NCI-H2029 treated with DMSO at 0.1 percent for 48 hours (cell line): ENCODE measurements around the gene PODN.

Experiments
- DNase-seq: peaks from one replicate; lab custom pipeline; 2025; lab: John Stamatoyannopoulos, UW

PODN gene, protein sequence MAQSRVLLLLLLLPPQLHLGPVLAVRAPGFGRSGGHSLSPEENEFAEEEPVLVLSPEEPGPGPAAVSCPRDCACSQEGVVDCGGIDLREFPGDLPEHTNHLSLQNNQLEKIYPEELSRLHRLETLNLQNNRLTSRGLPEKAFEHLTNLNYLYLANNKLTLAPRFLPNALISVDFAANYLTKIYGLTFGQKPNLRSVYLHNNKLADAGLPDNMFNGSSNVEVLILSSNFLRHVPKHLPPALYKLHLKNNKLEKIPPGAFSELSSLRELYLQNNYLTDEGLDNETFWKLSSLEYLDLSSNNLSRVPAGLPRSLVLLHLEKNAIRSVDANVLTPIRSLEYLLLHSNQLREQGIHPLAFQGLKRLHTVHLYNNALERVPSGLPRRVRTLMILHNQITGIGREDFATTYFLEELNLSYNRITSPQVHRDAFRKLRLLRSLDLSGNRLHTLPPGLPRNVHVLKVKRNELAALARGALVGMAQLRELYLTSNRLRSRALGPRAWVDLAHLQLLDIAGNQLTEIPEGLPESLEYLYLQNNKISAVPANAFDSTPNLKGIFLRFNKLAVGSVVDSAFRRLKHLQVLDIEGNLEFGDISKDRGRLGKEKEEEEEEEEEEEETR

DNA sequence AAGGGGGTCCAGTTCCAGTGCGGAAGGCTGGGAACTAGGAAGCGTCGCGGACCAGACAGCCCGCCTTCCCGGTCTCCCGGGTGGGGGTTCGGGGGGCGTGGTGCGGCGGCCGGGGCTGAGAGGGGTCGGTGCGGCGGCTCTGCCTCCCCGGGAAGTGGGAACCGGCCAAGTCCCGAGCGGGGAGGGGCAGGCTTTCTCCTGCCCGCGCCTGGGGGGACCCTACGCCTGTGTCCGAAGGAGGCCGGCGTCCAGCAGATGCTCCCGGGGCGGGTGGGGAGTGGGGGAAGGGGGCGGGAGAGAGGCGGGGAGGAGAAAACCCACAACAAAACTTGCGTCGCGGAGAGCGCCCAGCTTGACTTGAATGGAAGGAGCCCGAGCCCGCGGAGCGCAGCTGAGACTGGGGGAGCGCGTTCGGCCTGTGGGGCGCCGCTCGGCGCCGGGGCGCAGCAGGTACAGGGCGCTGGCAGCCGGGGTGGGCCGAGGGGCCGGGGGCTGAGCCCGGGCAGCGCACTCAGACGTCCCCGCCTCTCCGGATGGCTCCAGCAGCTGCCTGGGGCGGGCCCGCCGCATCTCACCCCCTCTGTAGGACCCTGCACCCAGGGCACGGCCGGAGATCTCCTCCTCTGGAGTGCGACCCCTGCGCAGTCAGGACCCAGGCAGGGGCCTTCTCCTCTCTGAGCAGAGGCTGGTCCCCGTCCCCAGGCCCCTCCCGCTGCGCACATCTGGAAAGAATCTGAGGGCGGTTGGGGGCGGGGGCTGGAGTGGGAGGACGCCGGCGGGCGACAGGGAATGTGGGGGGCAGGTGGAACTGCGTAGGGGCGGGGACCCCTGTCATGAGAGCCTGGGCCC lies at the start of gene PODN:
Gene PODN, plus strand, starts transcription at position 355 of the 849 bp plus-strand sequence. CDS start 7,643 bp downstream, outside the sequence.
- DNase-seq = no peak

DNA sequence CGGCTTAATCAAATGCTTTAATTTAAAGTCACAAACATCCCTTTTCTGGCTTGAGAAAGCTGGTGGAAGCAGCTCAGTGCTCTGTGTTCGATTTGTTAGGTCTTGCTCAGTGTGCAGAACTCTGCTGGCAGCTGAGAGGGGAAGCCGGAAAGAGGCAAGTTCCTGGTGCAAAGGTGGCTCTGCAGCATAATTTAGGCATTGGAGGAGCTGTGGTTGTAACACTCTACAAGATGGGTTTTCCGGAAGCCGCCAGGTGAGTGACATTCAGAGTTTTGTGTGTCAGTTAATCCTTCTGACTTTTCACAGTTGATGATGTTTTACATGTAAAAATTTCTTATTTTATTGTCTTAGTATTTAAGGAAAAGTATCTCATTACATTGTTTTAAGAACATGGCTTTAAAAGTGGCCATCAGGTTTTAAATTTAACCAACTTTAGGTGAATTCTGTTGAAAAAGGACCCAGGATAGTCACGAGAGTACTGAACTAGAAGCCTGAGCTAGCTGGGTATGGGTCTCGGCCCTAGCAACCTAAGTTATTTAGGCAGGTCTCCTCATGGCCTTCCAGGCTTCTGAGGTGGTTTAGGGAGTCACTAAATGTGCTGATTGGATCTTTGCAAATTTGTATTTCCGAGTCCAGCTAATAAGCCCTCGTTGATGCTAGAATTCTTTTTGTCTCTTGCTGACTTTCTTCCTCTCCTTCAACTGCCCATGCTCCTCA lies 47.1 kb upstream of the PODN start:
- DNase-seq = peak; percentile 96

DNA sequence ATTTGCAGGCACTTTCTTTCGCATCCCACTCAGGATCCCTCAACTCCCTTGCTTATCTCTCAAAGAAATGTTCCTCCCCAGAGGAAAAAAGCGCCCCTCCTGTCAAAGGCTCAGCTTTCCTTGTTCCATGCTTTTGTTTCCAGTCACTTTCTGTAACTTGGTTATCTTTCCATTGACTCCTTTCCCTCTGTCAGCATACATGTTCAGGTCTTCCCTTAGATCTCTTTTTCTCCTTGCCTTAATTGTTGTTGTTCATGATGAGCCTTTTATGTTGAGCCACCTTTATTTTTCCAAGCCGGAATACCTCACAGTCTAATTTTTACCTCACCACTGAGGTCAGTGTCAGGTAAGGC lies 46.5 kb upstream of the PODN start:
- no peak for DNase-seq

DNA sequence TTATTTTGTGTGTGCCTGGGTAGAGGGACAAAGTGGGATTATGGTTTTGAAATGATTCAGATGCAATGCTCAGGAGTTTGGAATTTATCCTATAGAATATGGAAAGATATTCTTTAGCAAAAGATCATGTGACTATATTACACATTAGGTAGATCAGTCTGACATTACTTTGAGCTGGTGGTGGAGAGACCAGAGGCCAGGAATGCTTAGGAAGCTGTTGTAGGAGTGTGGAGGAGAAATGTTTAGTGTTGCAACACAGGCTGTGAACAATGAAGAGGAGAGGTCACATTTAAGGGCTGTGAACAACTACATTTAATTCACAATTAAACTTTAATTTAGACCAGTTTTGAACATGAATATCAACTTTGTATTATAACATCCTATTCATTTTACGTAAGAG lies 45.3 kb upstream of the PODN start:
- no peak for DNase-seq

DNA sequence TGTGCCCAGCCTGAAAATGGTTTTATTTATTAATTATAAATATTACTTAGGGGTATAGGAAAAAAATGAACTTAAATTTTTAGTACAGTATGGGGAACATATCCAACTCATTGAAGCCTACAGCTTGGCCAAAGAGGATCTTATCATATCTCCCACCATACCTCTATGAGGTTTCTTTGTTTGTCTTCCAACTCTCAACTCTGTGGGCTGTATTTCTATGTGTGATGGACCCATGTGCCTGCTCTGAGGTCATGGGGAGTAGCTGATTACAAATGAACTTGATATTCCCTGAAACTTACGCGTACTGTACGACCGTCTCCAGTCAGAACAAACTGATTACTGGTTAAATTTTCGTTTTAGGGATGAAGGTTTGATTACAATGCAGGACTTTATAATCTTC lies 41.4 kb upstream of the PODN start:
- no peak for DNase-seq

DNA sequence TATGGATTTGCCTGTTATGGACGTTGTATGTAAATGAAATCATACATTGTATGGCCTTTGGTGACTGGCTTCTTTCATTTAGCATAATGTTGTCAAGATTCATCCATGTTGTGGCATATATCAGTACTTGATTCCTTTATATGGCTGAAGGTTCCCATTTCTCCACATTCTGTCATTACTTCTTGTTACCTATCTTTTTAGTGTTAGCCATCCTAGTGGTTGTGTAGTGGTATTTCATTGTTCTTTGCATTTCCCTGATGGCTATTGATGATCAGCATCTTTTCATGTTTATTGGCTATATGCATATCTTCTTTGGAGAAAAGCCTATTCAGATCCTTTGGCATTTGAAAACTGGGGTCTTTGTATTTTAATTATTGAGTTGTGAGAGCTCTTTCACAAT lies 39.8 kb upstream of the PODN start:
- no peak for DNase-seq

DNA sequence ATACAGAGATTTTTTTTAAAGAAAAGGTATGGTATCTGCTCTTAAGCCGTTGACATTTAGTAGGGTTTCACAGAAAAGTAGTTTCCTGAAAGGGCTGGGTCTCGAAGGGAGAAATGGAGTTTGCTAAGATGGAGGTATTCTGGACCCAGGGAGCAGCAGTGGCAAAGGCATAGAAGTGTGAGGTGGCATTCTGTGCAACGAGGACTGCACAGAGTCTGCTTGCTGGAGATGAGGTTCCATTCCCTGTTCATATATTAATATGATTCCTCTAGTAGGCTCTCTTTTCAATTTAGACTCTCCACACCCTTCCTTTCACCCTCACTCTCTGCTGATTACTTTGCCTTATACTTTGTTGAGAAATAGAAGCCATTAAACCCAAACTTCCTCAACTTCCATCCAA lies 38.5 kb upstream of the PODN start:
- DNase-seq = no peak

DNA sequence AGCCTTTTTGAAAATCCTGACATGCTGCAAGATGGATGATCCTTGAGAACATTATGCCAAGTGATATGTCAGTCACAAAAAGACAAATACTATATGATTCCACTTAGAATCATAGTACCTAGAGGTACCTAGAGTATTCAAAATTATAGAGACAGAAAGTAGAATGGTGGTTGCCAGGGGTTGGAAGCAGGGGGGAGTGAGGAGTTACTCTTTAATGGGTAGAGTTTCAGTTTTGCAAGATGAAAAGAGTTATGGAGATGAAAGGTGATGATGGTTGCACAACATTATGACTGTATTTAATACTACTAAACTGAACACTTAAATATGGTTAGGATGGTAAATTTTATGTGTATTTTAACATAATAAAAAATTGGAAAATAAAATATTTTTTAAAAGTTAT lies 37.9 kb upstream of the PODN start:
- DNase-seq = no peak

DNA sequence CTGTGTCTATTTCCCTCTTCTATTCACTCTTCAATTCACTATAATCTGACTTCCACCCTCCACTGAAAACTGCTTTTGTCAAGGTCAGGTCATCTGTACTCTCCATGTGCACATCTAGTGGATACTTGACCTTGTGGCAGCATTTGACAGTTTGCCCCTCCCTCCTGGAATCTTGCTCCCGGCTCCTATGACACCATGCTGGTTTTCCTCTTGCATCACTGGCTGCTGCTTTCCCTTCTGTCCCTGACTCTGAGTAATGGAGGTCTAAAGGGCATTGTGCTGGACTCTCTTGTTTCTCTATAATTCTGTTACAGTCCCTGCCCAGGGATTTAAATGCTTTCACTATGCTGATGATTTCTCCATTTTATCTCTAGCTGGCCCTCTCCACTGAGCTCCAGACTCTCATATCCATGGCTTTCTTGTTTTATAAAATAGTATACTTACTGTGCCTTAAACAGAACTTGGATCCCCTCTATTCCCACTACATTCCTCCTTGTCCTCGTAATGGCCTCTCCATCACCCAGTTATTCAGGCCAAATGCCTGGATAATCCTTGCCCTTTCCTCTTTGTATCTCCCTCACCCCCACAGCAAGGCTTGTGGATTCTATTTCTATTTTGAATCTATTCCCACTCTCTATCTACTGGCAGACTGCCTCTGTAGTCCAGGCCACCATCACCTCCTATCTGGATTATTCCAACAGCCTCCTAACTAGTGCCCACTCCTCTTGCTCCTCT lies 36.8 kb upstream of the PODN start:
- no peak for DNase-seq

DNA sequence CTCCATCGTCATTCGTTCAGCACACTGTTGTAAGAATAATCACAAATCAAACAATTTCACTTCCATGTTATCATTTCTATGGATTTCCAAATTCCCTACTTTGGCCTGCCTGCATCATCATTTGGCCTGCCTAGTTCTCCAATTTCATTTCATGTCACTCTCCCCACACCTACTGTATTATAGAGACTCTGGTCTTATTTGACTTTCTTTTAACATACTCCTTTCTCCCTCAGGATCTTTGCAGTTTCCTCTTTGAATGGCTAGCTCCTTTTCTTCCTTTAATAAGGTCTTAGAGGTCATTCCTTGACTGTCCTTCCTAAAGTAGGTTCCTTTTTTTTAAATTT lies 36.3 kb upstream of the PODN start:
- DNase-seq = no peak

DNA sequence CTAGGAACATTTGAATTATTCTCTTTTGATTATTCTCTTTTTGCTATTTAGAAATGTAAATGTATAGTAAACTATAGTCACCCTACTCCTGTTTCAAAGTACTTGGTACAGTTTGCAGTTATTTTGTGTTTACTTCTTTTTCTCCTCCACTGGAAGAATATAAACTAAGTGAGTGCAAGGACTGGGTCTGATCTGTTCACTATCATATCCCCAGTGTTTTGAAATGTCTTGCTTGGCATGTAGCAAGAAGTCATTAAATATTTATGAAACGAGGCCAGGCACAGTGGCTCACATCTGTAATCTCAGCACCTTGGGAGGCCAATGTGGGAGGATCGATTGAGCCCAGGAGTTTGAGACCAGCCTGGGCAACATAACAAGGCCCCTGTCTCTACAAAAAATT lies 35.8 kb upstream of the PODN start:
- no peak for DNase-seq

DNA sequence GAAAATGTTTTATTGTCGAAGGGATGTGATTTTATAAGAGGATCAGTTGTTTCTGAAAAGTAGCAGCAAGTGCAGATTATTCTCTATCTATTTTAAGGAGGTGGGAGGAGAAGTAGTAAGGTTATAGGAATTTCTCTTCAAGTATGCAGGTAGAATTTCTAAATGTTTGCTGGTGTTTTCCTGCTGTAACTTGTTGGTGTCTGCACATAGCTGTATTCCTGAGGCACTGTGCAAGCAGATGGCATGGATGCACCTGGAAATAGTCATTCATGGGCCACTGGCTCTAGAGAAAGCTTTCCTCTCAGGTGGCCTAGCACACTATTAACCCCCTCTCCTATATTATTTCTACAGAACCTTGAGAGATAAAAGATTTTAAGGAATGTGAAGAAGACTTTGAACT lies 30.3 kb upstream of the PODN start:
- DNase-seq = no peak

DNA sequence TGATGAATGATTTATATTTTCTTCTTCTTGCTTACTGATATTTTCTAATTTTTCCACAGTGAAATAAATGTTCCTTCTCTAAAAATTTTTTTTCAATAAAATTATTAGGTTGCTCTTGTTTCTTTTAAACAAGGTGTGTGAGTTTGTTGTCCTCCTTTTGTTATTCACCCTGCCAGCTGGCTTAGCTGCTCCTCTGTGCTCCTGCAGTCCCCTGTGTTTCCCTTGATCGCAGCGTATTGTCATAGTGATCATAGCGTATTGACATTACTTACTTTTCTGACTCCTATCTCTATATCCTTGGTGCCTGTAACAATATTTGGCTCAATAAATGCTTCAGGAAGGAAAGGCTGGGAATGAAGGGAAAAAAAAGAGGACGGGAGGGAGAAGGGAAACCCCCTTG lies 24.9 kb upstream of the PODN start:
- no peak for DNase-seq

DNA sequence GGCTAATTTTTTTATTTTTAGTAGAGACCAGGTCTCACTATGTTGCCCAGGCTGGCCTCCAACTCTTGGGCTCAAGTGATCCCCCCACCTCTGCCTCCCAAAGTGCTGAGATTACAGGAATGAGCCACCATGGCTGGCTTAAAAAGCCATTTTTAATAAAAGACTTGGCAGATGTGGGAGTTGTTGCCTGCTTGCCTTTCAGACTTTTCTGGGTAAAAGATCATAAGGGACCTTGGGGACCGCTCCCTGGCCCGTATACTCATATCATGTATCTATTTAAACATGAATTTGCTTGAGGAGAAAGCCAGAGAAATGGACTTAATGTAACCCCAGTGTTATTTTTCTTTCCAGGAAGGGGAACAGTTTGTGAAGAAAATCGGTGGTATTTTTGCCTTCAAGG lies 23.4 kb upstream of the PODN start:
- DNase-seq = no peak

DNA sequence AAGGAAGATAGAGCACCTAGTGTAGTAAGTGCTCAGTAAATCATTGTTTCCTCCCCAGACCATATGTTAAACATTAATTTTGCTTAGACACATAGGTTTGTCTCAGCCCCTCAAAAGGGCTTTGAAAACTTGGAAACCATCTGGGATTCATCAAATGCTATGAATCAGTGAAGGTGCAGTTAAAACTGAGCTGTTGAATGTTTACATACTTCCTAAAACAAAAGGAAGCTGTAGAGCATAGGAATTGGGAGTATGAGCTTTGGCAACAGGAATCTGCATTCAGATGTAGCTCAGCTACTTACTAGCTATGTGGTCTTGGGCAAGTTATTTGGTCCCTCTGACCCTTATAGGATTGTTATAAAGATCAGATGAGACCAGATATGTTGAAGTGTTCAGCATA lies 18.7 kb upstream of the PODN start:
- no peak for DNase-seq

DNA sequence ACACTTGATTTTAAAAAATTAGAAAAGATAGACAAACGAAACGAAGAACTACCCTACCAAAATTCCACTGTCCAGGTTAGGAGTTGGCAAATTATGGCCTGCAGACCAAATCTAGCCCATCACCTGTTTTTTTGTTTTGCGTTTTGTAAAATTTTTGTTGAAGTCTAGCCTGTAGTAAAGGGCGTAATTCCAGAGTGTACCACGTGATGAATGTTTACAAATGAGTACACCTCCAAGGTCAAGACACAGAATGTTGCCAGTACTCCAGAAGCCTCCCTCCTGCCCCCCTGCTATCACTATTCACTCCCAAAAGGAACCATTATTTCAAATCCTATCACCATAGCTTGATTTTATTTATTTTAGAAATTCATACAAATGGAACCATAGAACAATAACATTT lies 17.1 kb upstream of the PODN start:
- DNase-seq = no peak

DNA sequence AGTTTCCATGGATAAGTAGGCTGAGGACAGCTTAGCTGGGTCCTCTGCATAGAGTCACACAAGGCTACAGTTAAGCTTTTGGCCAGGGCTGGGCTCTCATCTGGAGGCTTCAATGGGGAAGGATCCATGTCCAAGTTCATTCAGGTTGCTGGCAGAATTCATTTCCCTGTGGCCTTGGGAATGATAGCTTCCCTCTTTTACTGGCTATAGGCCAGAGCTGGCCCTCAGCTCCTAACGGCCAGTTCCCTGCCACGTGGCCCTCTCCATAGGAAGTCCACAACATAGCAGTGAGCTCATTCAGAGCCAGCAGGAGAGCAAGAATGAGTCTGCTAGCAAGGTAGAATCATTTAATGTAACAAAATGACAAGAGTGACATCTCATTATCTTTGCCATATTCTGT lies 15.1 kb upstream of the PODN start:
- peak; percentile 96 for DNase-seq

DNA sequence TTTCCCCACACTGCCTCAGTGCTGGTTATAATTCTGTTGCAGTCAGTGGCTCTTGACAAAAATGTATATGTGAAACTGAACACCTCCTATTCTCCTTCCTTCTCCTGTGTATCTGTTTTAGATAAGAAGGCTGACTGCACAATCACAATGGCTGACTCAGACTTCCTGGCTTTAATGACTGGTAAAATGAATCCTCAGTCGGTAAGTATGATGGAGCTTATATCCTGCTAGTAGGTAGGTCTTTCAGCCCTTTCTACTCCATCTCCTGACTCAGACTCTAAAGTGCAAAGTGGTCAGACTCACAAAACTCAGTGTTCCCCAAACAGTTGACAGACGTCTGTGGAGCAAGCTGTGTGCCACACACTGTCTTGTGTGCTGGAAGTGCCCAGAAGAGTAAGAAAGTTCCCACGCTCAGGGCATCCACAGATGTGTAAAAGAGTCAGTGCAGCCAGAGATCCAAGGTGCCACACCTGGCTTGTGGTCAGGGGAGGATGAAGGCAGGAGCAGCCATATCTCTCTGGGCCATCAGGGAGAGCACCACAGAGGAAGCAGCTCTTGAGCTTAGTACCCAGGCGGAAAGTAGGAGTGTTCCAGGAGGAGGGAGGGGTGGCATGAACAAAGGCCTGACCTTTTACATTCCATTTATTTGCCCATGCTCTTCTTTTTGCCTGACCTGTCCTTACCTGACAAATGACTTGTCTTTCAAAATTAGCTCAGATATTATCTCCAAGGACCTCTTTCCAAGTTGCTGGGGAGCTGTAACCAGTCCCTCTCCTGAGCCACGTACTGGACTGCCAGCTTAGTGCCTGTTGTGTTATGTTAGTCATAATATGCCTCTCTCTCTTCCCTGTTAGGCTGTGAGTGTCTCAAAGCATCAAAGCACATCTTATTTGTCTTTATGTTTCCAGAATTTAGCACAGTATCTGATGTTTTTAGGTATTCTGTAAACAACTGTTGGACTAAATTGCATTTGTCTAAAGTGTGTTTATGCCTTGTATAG lies 14.0 kb upstream of the PODN start:
- DNase-seq = peak; percentile 93

DNA sequence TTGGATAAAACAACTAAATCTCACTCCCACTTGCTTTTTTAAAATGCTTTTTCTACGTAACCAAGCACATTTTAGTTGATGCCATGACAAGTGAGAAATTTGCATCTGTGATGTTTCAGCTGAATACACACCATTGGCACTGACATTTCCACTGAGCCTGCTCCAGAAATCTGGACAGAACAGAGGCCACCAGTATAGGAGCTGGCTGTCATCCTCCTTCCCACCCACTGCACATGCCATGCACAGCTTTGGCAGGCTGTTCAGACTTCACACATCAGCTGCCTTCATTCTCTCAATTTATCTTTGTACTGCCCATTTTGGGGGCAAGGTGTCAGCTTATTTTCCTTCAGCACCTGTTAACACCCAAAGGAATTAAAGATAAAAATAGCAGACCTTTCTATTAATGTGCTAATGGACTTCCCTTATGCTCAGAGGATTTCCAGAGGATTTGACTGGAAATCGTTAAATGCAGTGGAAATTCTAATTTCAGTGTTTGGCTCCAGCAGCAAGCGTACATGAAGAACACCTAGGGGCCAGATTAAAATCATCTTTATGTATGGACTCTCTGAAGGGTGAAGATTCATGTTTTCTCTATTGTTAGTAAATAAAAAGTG lies 12.9 kb upstream of the PODN start:
- DNase-seq = no peak

DNA sequence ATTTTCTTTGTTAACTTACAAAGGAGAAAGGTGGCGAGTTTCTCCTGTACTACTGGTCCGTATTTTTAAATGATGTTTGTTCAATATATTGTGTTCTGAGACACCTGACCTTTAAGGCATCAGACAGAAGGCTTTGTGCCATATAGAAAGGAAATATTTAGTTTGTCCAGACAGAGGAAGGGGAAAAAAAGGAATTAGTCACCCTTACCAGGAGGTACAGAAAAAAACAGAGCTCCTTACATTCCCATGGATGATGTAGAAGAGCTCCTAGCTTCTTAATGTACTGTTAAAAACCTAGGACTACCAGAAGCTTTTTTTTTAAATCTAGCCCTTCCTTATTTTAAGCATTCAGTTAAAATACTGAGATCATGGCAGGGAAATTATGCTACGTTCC lies 12.4 kb upstream of the PODN start:
- DNase-seq = no peak
